B cell (primary cell): ENCODE measurements around the gene CNGA2. TPM values are rescaled to one million over a fixed set of nuclear protein-coding genes. Genes with fewer than 3 reads are reported as not detected.

ENCODE experiments used
- ATAC-seq: fragments of 200-7000 bp; cut with Tn5 transposase; one replicate; pipeline ENCODE4 v1.10.0; 2021; ENCODE audit warnings: low read depth, mild to moderate bottlenecking, moderate number of reproducible peaks, moderate library complexity
- CTCF ChIA-PET: fragments of 350-600 bp; sonication (Branson Sonifier 250); formaldehyde crosslinking; loops from one replicate; lab custom pipeline; 2021; ENCODE audit warnings: antibody characterized with exemption, inconsistent platforms; lab: Charles Lee
- POLR2A ChIA-PET: fragments of 350-600 bp; sonication (Branson Sonifier 250); formaldehyde crosslinking; loops from one replicate; lab custom pipeline; 2021; ENCODE audit warnings: antibody characterized with exemption; lab: Charles Lee
- DNase-seq: peaks from one replicate; pipeline ENCODE4 v3.0.0; 2013
- H2AFZ ChIP-seq: 2 replicates; pipeline ENCODE4 v1.6.1; 2012; ENCODE audit warnings: mild to moderate bottlenecking, low read depth, low read length; ENCODE audit not compliant: insufficient read depth, poor library complexity, severe bottlenecking
- H3K27ac ChIP-seq, 2 donors: 1 replicate in 1 of 2; 2 replicates in 1 of 2; pipeline ENCODE4 v1.5.1; 2012 to 2013; ENCODE audit warnings: low read length in 2 of 2, mild to moderate bottlenecking in 2 of 2, moderate library complexity in 1 of 2
- H3K27me3 ChIP-seq, 4 experiments: fragments of 200-600 bp in 1 of 4; sonication (generic) in 1 of 4; replicated peaks in 1 of 4; 1 replicate in 2 of 4; 2 replicates in 2 of 4; pipeline versions ENCODE4 v1.6.1 to v1.7.0; 2013 to 2016; ENCODE audit warnings: low read length in 3 of 4, mild to moderate bottlenecking in 2 of 4, mixed read lengths in 1 of 4, moderate library complexity in 1 of 4; ENCODE audit not compliant: insufficient read depth in 4 of 4, control insufficient read depth in 3 of 4; ENCODE audit errors: control extremely low read depth in 1 of 4
- H3K36me3 ChIP-seq, 2 experiments: replicated peaks in 1 of 2; 1 replicate in 1 of 2; 2 replicates in 1 of 2; pipeline versions ENCODE4 v1.6.1 to v1.7.1; 2013; ENCODE audit warnings: low read length in 1 of 2; ENCODE audit not compliant: insufficient read depth in 2 of 2, control insufficient read depth in 1 of 2; ENCODE audit errors: control extremely low read depth in 1 of 2, extremely low read depth in 1 of 2
- H3K4me1 ChIP-seq, 2 donors: fragments of 200-600 bp in 1 of 2; sonication (generic) in 1 of 2; 1 replicate in 1 of 2; 2 replicates in 1 of 2; pipeline versions ENCODE4 v1.5.1 to v1.6.1; 2013 to 2017; ENCODE audit warnings: low read length in 2 of 2; ENCODE audit not compliant: control insufficient read depth in 2 of 2, insufficient read depth in 2 of 2
- H3K4me2 ChIP-seq: replicated peaks from 2 replicates; pipeline ENCODE3; 2012; ENCODE audit warnings: mild to moderate bottlenecking, low read depth, low read length; ENCODE audit not compliant: poor library complexity, severe bottlenecking
- H3K4me3 ChIP-seq, 5 experiments: fragments of 200-600 bp in 1 of 5; sonication (generic) in 1 of 5; 1 replicate in 3 of 5; 2 replicates in 2 of 5; pipeline versions ENCODE4 v1.5.1 to v1.7.0; 2011 to 2016; ENCODE audit warnings: low read length in 4 of 5, mild to moderate bottlenecking in 4 of 5, low read depth in 2 of 5, control low read depth in 1 of 5, moderate library complexity in 1 of 5; ENCODE audit not compliant: insufficient read depth in 1 of 5; ENCODE audit errors: control extremely low read depth in 1 of 5, extremely low read depth in 1 of 5
- H3K79me2 ChIP-seq: fragments of 200-600 bp; sonication (generic); one replicate; pipeline ENCODE4 v1.6.0; 2016; ENCODE audit warnings: low read length; ENCODE audit not compliant: control insufficient read depth, insufficient read depth
- H3K9ac ChIP-seq: fragments of 200-600 bp; sonication (generic); 2 replicates; pipeline ENCODE4 v1.6.1; 2017; ENCODE audit warnings: mild to moderate bottlenecking, low read length, moderate library complexity
- H3K9me3 ChIP-seq, 3 donors: one replicate each; pipeline versions ENCODE4 v1.6.1 to v1.7.1; 2013; ENCODE audit warnings: low read length in 2 of 3; ENCODE audit not compliant: control insufficient read depth in 2 of 3, insufficient read depth in 1 of 3; ENCODE audit errors: control extremely low read depth in 1 of 3
- H4K20me1 ChIP-seq: 2 replicates; pipeline ENCODE4 v1.6.0; 2012; ENCODE audit warnings: mild to moderate bottlenecking, low read length; ENCODE audit not compliant: insufficient read depth, control insufficient read depth, poor library complexity, severe bottlenecking
- H3K27ac Mint-ChIP-seq: one replicate; pipeline ENCODE4 v1.8.0; 2021; ENCODE audit warnings: mixed read lengths
- H3K27me3 Mint-ChIP-seq: one replicate; pipeline ENCODE4 v1.8.0; 2021; ENCODE audit warnings: mixed read lengths
- H3K4me1 Mint-ChIP-seq: one replicate; pipeline ENCODE4 v1.8.0; 2021; ENCODE audit warnings: mixed read lengths
- H3K4me3 Mint-ChIP-seq: one replicate; pipeline ENCODE4 v1.8.0; 2021; ENCODE audit warnings: mixed read lengths
- H3K9me3 Mint-ChIP-seq: one replicate; pipeline ENCODE4 v1.8.0; 2022; ENCODE audit warnings: mixed read lengths; ENCODE audit not compliant: insufficient read depth
- EZH2 ChIP-seq: IDR thresholded peaks from 2 replicates; pipeline ENCODE4 v1.6.1; 2012; ENCODE audit warnings: borderline replicate concordance, low read depth, mild to moderate bottlenecking, moderate library complexity, low read length; ENCODE audit not compliant: insufficient read depth, poor library complexity, severe bottlenecking
- WGBS: methylation state at CpG from one replicate; pipeline ENCODE4 v1.1.5; 2013; ENCODE audit warnings: missing lambda C conversion rate; ENCODE audit not compliant: insufficient coverage; 5-methylcytosine and 5-hydroxymethylcytosine counted together
- intact Hi-C: fragments of 100-400 bp; cut with micrococcal nuclease; formaldehyde crosslinking; loops from one replicate; pipeline ENCODE4 v1.10.0; 2022
- polyA plus RNA-seq: library from polyadenylated mRNA; depleted of rRNA; stranded (reverse); fragments of >200 nt; gene quantifications from 2 replicates; pipeline ENCODE4 v1.2.3, GENCODE V29; 2012
- total RNA-seq, 2 donors: library from RNA; stranded (reverse); fragments of 120-200 nt in 1 of 2; gene quantifications; 1 replicate in 1 of 2; 2 replicates in 1 of 2; pipeline versions ENCODE4 v1.2.3 to v1.2.4, GENCODE V29; 2013 to 2022
- TF ChIP-seq, protein P1 (sequence below): fragments of 200-600 bp; IDR thresholded peaks from one replicate; pipeline ENCODE4 v1.8.0; 2022; ENCODE audit warnings: antibody characterized with exemption, mild to moderate bottlenecking

Gene CNGA2
- total and polyA plus RNA-seq, 2 donors (not counting 1 experiment from before 2014, with no cell fraction given): not detected

- Histone ChIP-seq H3K9ac (no peak overlapping the region), H3K9me3 (no peaks in the 10 kb centered on the region), H4K20me1 (no peaks in the 10 kb centered on the region), H3K27me3 (no peaks in the 10 kb centered on the region), H3K4me3 (no peak overlapping the region), H2AFZ (no peak overlapping the region), H3K4me2 (no peak overlapping the region), H3K4me1 (no peaks in the 10 kb centered on the region), H3K79me2 (no peaks in the 10 kb centered on the region), H3K36me3 (no peaks in the 10 kb centered on the region), H3K27ac (no peak overlapping the region)
- intact Hi-C loops: no loop called here
- WGBS: no CpG with 5 or more reads among the region's 7 CpGs
- DNase-seq (no peak), ATAC-seq (no peak)
- Mint-ChIP-seq H3K27ac (no peak overlapping the region), H3K9me3 (no peaks in the 10 kb centered on the region), H3K27me3 (no peaks in the 10 kb centered on the region), H3K4me3 (no peak overlapping the region), H3K4me1 (no peaks in the 10 kb centered on the region)
- POLR2A ChIA-PET: no interaction called here
- TF ChIP-seq, protein P1, sequence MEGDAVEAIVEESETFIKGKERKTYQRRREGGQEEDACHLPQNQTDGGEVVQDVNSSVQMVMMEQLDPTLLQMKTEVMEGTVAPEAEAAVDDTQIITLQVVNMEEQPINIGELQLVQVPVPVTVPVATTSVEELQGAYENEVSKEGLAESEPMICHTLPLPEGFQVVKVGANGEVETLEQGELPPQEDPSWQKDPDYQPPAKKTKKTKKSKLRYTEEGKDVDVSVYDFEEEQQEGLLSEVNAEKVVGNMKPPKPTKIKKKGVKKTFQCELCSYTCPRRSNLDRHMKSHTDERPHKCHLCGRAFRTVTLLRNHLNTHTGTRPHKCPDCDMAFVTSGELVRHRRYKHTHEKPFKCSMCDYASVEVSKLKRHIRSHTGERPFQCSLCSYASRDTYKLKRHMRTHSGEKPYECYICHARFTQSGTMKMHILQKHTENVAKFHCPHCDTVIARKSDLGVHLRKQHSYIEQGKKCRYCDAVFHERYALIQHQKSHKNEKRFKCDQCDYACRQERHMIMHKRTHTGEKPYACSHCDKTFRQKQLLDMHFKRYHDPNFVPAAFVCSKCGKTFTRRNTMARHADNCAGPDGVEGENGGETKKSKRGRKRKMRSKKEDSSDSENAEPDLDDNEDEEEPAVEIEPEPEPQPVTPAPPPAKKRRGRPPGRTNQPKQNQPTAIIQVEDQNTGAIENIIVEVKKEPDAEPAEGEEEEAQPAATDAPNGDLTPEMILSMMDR: no peak
- no peak for TF ChIP-seq EZH2
- CTCF ChIA-PET: no interaction called here
Observed at GRCh38 chrX:151703487-151703886, 31.1 kb upstream of the CNGA2 start.

DNA sequence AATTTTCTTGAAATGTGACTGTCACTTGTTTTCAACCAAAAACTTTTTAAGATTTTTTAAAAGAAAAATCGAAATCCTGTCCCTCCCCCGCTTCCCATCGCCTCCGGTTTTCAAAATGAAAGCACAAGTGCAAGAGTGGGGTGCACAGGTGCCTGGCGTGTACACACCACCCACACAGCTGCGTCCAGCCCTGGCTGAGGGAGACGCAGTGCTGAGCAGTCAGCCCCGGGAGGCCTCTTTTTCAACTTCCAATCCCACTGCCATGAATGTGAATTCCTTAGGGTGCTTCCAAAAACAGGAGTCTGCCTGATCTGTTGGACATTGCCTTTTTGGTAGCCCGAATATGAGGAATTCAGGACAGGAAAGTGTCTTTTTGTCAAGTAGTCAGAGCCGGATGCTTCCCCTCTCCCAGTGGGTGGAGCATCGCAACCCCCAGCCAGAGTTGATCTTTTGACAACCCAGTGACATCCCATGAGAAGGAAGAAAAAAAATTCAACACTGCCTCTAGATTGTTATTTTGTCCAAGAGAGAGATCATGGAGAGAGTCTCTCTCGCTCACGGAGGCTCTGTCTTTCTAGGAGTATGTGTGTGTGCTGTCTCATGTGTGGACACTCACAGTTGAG, 30.4 kb upstream of the CNGA2 start:
- Histone ChIP-seq H3K4me3 (no peak overlapping the region), H4K20me1 (no peaks in the 10 kb centered on the region), H3K36me3 (no peaks in the 10 kb centered on the region), H3K27ac (no peak overlapping the region), H3K4me2 (no peak overlapping the region), H3K79me2 (no peaks in the 10 kb centered on the region), H3K9ac (no peak overlapping the region), H3K4me1 (no peaks in the 10 kb centered on the region), H2AFZ (no peak overlapping the region), H3K9me3 (no peaks in the 10 kb centered on the region), H3K27me3 (no peaks in the 10 kb centered on the region)
- WGBS: 79% methylated on average over 3 of the region's 13 CpGs
- no peak overlapping the region for H3K4me3 Mint-ChIP-seq
- CTCF ChIA-PET: no interaction called here
- H3K27me3 Mint-ChIP-seq: no peaks in the 10 kb centered on the region
- intact Hi-C loops: no loop called here
- H3K4me1 Mint-ChIP-seq: no peaks in the 10 kb centered on the region
- no peak for DNase-seq
- no peak for ATAC-seq
- POLR2A ChIA-PET: no interaction called here
- TF ChIP-seq, protein P1: no peak
- TF ChIP-seq EZH2: no peak
- no peaks in the 10 kb centered on the region for H3K9me3 Mint-ChIP-seq
- no peak overlapping the region for H3K27ac Mint-ChIP-seq
